ENCODE data around the gene MAN2A1.

Gene MAN2A1

DNA sequence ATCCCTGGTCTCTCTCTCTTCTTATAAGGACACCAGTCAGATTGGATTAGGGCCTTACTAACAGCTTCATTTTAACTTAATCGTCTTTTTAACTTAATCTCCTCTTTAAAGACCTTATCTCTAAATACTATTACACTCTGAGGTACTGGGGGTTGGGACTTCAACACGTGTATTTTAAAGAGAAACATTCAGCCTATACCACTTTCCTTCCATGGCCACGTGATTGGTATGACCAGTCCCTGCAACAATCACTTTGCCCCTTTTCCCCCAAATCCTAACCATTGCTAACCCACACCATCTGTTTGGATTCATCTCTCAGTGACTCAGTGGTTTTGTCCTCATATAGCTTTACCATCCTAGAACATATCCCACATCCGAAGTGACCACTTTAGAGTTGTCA lies 3.8 kb upstream of the MAN2A1 start:
- DNase-seq, result no peak

DNA sequence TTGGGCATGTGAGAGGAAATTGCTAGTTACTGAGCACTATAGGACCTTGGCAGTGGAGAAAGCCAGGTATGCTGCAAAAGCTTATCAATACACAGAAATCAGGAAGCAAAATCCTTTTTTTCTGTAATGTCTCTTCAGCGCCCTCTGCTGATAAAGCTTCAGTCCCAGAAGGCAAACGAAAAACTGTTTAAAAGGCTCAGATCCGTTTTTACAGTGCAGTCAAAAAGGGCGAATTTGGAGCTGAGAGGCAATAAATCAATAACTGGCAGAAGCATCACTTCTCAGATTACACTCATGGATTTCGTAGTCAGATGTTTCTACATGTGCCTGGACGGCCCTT lies 1.1 kb upstream of the MAN2A1 start:
- peak in 1 of 4 experiments; percentile 1 for DNase-seq

DNA sequence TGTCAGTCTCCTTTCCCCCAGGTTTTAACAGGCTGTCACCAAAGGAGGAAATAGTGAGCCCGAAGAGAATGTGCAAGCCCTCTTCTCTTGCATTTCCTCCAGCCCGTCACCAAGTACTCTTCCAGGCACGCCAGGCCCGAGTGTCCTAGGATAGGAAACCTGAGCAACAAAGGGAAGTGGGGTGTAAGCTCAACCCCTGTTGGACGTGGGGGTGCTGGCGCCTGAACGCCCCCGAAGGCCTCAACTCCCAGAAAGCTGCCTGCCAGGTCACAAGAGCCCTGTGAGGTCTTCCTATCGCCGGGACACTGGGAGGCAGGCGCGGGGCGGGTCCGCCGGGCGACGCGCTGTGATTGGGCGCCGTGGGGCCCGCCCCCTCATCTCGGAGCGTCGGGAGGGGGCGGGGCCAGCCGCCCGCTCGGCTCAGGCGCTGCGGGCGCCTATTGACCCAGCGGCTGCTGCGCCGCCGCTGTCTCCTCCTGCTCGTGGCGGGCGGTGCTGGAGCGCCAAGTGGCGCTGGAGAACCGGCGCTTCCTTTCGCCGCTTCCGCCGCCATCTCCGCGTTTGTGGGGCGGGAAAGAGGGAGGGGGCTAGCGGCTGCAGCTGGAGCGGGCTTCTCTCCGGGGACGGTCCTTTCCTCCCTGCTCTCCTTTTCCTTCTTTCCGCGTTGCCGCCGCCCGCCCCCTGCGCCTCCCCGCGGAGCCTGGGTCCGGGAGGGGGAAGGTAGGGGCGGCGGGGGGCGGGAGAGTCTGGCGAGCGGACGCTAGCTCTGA lies 572 bp upstream of the MAN2A1 start:
- peak; percentile 50 to 69 (median 59) for DNase-seq

DNA sequence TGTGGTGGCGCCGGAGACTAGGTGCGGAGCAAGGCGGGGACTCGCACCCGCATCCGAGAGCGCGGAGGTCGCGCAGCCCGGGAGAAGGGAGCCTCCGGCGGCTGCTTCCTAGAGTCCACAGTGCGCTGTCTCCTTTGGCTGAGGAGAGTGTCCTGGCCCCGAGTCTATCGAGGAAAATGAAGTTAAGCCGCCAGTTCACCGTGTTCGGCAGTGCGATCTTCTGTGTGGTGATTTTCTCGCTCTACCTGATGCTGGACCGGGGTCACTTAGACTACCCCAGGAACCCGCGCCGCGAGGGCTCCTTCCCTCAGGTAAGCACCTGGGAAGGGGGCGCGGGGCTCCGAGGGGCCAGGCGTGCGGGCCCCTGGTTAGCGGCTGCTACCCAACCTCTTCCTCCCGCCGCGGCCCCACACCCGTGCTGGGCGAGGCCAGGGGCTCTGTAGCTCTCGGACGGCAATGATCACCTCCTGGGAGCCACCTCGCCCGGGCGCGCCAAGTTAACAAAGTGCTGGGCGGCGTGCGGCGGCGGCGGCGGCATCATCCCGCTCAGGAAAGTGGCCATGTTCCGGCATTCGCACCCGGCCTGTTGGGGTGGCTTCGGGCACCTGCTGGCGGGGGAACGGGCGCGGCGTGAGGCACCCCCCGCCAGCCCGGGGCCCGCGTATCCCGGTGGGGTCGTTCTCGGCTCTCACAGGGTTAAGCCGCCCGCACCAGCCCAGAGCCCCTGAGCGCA lies 681 bp downstream of the MAN2A1 start:
- peak in 3 of 4 experiments; percentile 4 to 20 (median 18) for DNase-seq

DNA sequence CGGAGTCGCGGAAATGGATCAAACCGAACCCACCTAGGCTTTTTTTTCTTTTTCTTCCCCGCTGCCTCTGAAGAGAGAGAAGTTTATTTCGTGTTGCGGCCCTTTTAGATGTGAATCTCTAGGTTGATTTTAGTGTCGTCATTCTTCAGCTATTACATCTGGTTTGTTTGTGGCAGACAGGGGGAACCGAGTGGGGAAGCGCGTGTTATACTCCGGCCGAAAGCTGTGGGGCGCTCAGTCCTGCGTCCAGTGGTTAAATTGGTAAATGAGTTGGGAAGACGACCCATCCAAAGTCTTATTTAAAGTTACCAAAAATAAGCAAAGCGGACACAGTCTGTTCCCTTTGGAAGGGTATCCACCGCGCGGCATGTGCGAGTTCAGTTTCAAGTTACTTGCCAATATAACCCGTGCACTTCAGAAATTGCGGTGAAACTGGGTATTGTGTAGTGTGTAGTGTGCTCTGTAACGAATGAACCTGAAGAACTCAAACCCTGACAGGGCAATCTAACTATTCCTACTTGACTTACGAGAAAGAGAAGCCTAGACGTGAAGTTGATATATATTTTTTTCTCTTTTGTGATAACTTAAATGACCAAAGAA lies 1.3 kb downstream of the MAN2A1 start:
- DNase-seq, result peak in 3 of 4 experiments; percentile 4 to 19 (median 13)

DNA sequence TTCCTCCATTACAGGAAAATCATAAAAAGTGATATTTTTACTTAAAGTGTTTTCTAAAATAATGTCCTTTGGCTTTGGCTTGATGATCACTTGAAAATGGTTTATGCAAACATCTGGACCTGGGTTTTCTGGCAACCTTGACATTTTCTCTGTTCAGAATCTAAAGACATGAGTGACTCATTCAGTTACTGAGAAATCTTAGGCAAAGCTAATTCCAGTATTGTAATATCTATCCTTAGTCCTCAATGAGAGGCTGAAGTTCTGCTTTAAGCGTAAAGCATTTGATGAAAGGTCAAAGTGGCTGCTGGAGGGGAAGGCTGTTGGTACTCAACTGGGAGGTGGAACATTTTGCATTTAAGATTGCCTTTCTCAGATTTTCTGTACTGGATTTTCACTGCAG lies 2.3 kb downstream of the MAN2A1 start:
- DNase-seq, result no peak

DNA sequence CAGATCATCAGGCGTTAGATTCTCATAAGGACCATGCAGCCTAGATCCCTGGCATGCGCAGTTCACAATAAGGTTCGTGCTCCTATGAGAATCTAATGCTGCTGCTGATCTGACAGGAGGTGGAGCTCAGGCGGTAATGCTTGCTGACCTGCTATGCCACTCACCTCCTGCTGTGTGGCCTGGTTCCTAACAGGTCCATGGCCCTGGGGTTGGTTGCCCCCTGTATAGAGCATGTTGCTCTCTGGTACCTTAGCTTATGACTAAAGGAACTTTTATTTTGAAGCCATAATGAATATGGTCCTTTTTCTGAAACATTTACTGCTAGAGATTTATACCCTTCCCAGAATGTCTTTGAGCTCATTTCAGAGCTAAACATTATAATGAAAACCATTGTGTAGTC lies 3.1 kb downstream of the MAN2A1 start:
- DNase-seq, result no peak

DNA sequence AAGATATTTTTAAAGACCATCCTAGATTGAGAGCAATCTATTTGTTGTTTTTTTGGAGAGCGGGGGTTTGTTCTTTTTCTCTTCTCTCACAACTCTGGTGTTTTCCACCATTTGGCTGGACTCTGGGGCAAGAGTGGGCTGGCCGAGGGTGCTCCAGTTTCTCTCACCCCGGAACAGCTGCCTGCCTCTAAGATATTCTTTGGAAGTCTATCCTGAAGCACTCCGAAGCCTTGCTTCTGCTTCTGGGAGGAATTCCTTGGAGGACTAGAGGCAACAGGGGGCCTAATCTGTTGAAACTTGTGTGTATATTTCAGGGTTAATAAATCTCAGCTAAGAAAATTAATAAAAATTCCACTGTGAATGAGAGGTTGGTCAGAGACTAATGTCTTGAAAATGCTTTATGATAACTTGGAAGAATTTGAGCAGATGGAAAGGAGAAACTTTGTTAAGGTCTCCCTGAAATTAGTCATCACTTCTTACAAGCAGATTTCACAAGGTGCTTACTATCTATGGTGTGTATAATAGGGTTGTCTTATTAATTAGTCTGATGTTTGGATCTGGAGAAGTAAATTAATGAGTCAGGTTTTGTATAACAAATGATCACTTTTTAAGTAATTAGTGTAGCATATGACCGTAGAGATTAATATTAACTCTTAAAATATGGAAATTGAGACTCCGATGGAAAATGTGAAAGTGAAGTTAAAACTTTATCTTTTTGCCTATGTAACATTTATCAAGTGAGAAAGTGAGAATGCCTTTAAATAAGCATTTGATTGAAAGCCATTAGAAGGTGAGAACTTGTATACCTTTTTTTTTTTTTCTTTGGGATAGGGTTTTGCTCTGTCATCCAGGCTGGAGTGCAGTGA lies 4.0 kb downstream of the MAN2A1 start:
- no peak for DNase-seq

DNA sequence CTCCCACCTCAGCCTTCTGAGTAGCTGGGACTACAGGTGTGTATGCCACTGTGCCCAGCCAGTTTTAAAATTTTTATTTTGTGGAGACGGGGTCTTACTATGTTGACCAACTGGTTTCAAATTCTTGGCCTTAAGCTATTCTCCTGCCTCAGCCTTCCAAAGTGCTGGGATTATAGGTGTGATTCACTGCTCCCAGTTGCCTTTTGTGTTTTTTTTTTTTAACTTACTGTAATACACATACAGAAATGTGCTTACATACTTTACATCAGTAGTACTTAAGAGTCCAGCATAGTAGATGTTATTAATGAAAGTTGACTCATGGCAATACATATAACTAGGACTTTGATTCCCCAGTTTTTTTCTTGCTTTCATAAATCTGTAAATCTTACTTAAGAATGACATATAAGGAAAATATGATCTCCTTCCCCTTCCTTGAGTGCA lies 4.7 kb downstream of the MAN2A1 start:
- no peak for DNase-seq

DNA sequence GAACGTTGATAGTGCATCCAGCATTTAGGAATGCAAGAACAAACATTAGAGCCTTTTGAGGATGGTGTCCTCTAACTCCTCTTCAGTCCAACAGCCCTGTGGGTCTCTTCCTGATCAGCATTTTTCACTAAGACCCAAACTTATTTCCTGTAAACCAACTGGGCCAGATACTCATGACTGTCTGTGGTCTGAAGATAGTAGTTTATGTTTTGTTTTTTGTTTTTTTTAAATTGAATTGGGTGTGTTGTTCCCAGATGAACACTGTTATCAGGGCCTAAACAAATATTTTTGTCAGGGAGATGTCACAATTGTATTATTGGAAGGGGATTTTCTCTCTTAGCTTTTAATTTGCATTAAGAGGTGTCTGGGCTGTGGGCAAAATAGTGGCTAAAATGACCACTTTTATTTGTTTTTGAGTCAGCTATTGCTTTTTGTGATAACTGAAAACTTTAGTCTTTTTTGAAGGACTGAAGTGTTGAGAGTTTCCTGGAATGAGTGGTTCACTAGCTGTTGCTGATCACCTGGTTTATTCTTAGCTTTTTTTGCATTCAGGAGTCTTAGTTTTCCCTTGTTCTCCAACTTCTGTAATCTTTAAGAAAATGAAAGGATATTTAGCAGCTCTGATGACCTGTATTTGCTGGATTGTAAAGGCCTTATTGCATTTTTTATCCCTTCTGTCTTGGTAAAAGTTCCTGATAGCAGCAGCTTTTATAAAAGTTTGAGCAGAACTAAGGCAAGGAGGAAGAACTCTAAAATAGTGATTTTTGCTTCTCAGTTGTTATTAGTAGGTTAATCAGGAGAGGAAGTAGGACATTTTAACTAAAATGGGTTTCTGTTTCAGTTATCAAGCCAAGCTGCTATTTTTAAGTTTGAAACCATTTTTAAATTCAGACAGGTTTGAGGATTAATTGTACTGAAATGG lies 5.5 kb downstream of the MAN2A1 start:
- DNase-seq, result no peak

DNA sequence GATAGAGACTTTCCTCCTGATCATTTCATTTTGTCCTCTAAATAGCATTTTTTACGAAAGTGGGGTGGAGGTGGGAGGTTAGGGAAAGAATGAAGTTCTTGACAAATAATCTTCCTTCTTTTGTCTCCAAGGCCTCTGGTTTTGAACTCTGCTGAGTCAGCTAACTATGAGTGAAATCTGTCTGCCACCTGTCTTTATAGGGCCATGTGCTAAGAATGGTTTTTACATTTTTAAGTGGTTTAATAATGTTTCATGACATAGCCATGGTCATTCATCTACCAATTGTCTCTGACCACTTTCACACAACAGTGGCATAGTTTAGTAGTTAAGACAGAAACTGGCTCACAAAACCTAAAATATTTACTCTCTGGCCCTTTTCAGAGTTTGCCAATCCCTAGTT lies 7.6 kb downstream of the MAN2A1 start:
- no peak for DNase-seq

DNA sequence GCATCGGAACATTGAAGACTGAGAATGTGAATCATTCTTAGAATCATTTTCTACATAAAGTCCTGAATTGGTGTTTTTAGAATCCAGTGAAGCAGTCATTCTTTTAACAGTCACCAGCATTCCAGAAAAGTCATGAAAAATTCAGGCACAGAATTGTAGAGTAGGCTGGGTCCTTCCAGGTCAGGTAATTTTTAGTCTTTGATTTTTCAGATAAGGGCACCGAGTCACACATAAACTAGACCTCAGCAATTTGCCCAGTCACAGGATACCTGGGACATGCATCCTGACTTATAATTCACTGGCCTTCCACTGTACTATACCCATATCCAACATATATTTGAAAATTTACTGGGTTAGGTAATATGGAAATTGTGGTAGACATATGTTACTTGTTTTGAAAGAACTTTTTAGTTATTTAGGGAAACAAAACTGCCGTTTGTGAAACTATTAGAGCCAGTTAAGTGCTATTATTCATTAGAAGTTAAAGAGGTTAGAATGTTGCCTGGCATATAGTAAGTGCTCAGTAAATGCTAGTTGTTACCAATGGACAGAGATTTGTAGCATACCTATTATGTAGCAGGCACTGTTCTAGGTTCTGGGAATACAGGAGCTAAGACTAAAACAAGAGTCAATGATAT lies 10.9 kb downstream of the MAN2A1 start:
- no peak for DNase-seq

DNA sequence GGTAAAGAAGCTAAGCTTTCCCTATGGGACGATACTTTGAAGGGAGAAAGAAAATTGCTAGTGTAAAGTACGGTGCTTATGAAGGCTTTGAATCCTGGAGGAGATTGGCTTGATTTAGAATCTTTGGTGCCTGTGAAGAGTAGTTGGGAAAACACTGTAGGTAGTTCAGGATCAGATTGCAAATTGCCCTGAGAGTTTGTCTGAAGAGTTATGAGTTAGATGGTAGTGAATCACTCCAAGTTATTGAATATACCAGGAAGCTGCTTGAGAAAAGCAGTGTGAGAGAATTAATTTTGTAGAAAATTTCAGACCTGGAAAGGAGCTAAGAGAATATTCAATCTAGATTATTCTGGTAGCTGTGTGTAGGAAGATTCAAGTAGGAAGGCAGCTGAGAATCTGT lies 11.5 kb downstream of the MAN2A1 start:
- no peak for DNase-seq

DNA sequence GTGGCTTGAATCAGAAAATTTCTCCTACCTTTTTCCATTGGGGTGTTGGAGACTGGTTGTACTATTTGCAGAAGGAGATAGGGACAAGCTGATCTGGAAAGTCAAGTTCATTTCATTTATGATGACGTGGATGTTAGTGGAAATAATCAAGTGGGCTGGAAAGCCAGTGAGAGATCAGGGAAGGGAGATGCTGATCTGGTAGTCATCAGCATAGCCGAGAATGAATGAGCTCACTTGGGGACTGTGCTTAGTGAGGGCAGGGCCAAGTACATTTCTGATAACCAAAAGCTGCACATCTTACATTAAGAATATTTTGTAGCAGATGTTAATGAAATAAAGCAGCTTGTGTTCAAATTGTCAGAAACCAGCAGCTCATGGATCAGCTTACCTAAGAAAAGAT lies 12.1 kb downstream of the MAN2A1 start:
- DNase-seq, result no peak

DNA sequence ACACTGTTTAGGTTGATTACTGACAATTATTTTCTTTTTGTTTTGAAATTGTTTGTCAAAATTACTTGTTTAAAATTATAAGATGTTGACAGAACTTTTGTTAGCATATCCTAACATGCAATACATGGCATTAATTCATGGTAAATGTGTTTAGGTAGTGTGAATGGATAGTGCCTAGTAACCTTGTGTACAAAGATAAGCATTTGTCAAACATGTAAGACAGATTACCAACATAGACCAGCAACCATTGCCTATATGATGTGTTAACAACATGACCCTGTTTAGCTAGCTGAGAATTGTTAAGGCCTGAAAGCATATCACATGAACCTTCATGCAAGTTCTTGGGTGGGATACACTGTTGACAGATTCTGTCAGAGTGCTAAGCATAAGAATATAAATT lies 13.4 kb downstream of the MAN2A1 start:
- DNase-seq, result no peak

DNA sequence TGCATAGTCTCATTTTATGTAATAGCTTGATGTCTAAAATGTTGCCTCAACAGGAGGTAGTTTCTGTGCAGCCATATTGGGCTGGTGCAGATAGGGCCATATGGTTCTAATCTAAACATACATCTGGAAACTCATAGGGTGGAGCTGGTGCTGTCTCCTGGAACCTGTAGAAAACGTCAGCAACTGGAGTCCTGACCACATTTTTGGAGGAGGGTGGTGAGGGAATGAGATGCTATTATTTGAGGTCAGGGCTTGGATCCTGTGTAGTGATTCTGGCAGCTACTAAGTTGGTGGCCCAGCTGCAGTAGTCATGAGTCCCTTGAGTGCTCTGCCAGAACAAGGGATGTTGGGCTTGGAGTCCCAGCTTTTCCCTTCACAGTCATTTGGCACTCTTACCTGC lies 14.1 kb downstream of the MAN2A1 start:
- DNase-seq, result no peak

DNA sequence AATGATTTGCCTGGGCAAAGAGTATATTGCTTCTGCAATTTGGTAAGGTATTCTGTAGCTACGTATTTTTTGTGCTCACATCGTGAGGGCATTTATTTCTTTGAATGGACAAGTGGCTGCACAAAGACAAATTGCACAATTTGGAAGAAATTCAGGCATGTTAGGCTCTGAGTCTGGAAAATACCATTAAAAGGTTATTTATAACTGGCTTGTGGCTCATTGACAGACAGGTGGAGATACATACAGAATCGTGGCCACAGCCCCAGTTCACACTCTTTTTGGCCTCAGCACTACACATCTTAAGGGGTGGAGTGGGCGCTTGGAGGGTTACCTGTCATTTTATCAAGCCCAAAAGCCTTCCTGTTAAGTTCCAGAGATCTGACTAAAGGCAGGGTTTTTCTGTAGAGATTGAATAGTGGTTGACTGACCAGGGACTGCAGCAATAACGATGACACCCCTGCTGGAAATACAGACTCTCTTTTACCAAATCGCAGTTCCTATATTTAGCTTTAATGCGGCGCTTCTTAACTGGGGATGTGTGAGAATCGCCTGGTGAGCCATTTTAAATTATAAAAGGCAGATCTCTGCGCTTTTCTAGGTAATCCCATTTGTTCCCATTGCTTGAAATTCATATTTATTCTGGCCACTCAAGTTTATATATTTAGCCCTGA lies 14.7 kb downstream of the MAN2A1 start:
- DNase-seq, result no peak

DNA sequence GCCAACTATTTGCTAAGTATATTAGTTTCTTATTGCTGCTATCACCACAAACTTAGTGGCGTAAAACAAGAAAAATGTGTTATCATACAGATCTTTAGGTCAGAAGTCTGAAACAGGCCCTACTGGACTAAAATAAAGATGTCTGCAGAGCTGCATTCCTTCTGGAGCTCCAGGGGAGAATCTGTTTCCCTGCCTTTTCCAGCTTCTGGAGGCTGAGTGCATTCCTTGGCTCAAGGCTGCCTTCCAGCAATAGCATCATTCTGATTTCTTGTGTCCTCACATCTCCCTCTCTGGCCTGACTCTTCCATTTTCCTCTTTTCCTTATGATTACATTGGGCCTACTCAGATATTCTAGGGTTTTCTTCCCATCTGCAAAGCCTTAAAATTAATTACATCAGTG lies 15.9 kb downstream of the MAN2A1 start:
- DNase-seq, result no peak

DNA sequence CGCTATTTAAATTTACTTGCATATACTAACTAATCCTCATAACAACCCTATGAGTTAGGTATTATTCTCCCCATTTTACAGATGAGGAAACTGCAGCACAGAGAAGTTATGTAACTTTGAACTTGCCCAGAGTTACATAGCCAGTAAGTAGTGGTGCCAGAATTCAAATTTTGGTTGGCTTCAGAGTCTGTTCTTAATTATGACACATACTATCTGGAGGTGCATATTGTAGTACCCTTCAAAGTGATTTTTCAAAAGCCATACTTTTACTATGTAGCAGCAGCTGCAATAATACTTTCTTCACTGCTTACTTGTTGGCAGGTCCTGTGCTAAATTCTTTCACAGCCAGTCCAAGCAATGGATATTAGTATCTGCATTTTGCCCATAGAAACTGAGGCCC lies 16.4 kb downstream of the MAN2A1 start:
- no peak for DNase-seq

DNA sequence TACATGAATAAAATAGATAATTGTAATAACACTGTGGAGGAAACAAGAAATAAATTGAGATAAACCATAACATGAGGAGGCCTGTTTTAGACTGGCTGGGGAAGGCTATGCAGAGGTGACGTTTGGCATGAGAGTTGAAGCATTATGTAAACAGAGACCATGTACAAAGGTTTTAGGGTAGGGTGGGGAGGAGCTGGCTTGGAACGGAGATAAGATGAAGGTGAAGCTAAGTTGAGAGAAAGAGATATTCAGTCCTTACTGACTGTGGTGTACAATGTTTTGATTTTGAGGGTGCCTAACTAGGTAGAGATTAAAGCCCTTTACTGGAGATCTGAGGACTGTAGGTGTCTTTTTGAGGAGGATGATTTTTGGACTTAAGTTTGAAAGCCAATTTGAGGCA lies 17.8 kb downstream of the MAN2A1 start:
- DNase-seq, result no peak

DNA sequence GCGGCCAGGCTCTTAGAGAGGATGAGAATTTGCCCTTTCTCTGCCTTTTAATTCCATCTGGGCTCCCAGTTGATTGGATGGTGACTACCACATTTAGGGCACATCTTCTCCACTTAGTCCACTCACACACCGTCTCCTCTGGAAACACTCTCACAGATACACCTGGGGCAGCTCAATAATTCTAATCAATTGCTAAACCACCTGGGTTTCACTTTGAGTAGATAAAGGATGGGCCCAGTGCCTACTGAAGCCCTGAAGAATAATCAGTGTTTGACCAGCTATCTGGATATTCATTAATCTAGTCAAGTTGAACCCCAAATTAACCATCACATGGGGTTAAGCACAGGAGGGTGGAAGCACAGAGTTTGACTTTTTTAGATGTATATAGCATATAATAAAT lies 19.1 kb downstream of the MAN2A1 start:
- no peak for DNase-seq
